Pons (tissue), 1 donor: ENCODE data around the gene HOXB7.

Experiments used
- DNase-seq: peaks from one replicate; pipeline ENCODE4 v3.0.0-alpha.2; 2016; ENCODE audit warnings: low spot score

HOXB7 gene

GRCh38 chr17:48609033-48609432, 1.8 kb downstream of the HOXB7 start:
- DNase-seq = no peak

GRCh38 chr17:48608494-48608834, 2.4 kb downstream of the HOXB7 start:
- DNase-seq = no peak

GRCh38 chr17:48606892-48607614, 3.8 kb downstream of the HOXB7 start:
- DNase-seq = no peak

- no peak for DNase-seq
Observed at GRCh38 chr17:48605991-48606891, 4.6 kb downstream of the HOXB7 start.

DNA sequence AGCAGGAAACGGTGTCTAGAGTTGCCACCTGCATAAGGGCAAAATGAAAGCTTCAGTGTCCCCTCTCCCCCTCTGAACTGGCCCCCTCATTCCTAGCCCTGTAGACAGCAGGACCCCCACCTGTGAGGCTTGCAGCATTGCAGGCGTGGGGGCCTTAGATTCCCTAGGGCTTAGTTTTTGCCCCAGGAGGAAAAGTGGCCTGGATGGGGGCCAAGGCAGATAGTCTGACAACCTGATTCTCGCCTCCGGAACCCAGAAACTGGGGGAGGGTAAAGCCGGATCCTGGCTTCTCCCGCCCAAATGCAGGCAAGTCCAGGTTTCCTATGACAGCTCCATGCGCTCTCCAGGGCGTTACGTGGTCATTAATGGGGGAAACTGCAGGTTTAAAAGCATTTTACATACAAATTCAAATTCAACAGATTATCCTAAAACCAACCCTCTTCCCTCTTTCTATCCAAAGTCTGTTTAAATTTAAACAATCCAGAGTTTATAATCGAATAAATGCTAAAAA, 5.4 kb downstream of the HOXB7 start:
- DNase-seq = no peak

DNA sequence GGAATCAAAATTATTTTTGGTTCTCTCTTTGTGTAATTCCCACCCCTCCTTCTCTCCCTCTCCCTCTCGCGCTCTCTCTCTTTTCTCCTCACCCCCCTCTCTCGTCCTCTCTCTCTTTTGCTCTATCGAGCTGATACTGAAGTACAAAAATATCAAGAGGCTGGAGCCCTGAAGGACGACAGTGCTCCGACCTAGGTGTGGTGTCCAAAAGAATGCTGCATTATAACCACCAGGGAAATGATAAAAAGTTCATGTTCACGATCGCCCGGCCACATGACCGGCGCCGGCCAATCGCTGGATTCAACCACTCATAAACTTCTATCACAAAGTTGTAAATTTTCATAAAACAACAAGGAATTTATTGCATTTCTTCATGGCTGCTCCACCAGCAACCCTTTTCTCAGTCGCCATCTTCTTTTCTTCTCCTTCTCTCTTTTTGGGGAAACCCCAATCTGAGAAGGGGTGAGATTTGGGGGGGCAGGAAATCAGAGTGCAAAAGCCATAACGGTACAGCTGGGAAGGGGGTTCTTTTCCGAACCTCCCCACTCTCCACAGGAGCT, 6.0 kb downstream of the HOXB7 start, which contains the start of gene HOXB6:
TSS of gene HOXB6 (minus strand) at position 217 of the 560 bp plus-strand sequence. CDS start 6,836 bp downstream, outside the sequence.
- no peak for DNase-seq

- no peak for DNase-seq
Observed at GRCh38 chr17:48603959-48604769, 6.7 kb downstream of the HOXB7 start.

DNA sequence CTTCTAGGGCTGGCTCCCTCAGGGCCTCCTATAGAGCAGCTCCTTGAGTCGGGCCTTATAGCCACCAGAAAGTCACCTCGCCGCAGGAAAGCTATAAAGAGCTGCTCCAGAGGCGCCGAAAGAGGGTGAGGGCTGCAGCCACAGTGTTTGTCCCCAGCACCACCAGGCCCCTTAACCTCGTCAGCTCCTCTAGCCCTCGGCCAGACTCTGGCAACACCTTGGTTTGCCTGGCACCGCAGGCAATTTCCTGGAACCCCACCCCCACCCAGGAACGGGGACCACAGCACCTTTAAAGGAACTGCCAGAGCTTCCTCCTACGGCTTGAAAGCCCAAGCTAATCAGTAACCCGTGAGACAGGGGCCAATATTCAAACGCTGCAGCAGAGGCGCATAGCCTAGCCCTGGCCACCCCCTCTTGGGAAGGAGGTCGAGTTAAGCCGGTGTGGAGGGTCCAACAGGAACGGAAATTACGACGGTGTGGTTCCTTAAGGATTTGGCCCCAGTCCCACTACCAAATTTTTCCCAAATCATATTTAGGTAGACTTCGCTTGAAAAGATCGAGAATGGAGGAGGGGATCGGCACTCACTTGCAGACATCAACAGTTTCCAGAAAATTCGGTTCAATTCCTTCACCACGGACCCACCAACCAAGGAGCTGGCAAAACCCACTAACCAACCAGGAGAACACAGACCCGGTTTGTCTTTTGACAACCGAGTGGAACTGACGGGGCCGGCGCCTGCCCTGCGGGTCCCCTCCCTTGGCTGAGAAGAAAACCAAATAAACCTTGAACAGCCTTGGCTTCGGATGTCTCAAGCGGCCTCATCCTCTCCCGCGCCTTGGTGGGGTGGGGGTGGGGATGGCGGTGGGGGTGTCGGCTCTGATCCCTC, 9.0 kb downstream of the HOXB7 start:
- no peak for DNase-seq

GRCh38 chr17:48601207-48601538, 9.6 kb downstream of the HOXB7 start:
- no peak for DNase-seq

GRCh38 chr17:48600244-48601098, 10.3 kb downstream of the HOXB7 start:
- DNase-seq = no peak

DNA sequence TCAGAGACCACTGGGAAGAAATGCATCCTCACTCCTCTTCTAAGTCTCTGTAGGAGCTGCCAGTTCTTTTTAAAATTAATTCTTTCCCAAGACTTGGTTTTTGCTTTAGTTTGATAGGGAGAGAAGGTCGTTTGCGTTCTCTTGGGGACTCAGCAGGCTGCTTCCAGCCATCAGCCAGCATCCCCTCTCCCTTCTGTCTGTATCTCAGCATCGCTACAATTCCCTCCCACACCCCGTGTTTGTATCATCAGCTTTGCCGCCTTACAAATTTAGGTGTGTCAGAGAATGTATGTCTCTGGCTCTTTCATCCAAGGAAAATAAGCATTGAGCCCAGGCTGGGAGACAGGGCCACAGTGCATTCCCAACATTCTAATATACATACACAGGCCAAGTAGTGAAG, 11.5 kb downstream of the HOXB7 start:
- DNase-seq = no peak

- no peak for DNase-seq
Observed at GRCh38 chr17:48598736-48599135, 12.1 kb downstream of the HOXB7 start.

DNA sequence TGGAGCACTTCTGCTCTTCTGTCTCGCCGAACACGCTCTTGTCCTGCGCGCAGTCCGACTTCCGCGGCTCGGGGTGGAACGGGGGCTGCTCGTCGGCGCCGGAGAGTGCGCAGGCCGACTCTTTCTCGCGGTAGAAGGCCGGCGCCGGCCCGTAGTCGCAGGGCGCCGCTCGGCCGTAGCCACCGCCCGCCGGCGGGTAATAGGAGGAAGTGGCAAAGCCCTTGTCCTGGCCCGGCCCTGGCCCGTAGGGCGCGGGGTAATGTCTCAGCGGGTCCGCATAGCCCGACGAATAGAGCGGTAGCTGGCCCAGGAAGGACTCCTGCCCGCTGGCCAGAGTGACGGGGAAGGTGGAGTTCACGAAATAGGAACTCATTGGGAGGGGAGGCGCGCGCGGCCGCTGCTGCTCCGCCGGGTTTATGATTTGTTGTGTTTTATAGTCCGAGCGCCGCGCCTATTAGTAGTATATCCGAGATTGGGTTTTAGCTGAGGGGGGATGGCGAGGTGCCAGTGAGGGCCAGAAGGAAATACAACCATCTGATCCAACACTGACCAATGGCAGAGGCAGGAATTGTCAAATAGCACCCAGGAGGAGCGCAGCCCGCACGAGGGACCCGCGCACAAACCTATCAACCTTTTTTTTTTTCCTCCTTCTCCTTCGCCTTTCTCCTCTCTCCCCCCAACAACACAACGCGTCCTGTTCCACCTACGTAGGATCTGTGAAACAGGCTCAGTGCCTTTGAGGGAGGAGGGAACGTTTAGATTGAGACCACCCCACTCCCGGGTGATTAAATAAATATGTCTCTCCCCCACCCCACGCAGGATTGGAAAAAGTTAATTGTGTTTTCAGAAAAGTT, 12.8 kb downstream of the HOXB7 start:
- DNase-seq = no peak

DNA sequence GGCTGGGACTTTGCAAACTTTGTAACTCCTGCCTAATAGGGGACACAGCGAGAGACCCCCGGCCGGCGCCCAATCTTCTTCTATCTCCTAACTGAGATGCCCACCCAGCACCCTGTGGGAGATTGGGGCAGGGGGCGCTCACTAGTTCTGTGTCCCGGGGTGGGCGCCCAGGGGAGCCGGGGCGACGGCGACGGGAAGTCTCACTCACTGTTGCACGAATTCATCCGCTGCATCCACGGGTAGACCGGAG, 13.4 kb downstream of the HOXB7 start:
- DNase-seq = no peak

DNA sequence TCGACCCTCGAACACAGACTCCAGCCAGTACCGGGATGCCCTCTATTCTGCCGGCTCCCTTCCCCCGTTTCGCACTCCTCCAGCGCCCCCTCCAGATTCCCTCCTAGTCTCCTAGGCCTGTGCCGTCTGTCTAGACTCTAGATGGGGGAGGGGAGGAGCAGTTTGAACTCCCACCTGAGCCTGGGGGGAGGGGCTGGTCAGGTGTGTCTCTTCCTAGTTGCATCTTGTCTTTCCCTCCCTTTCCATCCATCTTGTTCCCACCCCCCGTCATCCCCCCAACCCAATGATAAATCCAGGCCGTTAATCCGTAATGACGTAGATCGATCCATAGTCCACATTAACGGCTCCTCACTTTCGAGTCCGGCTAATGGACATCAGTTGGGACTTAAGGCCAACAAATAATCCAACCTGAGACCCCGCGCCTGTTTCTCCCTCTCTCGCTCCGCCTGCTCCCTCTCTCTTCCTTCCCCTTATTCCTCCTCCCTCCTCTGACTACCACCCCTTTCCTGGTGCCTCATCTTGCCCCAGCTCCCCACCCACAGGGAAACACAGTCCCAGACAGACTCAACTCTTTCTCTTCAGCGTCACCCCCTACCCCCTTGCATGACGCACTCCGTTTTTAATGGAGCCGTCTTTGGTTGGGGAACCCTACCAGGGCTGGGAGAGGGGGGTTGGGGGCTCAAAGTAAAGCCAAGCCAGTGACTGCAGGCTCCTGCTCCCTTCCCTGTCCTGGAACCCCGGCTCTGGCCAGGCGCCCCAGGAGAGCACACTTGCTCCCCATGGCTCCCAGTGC, 13.9 kb downstream of the HOXB7 start:
- no peak for DNase-seq

GRCh38 chr17:48596000-48596734, 14.7 kb downstream of the HOXB7 start:
- no peak for DNase-seq

DNA sequence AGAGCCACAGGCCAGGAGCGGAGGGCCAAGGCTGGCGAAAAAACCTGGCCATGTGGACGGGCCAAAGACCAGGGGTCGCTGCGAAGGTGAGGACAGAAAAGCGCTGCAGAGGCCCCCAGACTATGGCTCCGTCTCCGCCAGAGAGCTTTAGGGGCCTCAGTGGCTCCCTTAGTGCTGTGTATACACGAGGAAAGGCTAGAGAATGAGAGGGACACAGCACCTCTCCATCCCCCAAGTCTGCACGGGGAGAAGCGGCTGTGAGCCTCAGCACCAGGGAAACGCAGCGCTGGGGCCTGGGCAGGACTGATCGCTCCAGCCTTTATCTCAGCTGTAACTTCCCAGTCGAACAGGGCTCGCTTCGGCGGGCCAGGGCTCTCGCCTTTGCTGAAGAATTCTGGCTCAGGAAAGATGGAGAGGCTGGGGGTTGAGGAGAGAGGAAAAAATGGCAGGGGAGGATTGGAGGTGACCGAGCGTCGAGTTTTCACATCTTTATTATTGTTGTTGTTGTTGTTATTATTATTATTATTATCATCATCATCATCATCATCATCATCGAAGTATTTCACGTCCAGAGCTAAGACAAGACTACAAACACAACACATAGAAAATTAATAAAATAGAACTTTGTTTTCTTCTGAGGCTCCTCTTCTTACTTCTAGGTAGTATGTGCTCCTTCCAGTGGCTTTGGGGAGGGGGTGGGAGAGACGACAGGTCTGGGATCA, 15.4 kb downstream of the HOXB7 start:
- no peak for DNase-seq
